IMR-90 (cell line): ENCODE measurements around the gene TRIM44.

Experiments
- BHLHE40 ChIP-seq: fragments of 150-350 bp; IDR thresholded peaks from 2 replicates; pipeline ENCODE4 v1.6.1; 2016; ENCODE audit warnings: mild to moderate bottlenecking, low read depth, low read length
- CEBPB ChIP-seq: IDR thresholded peaks from 2 replicates; pipeline ENCODE4 v1.6.1; 2012; ENCODE audit warnings: low read depth, low read length, improper control_type of control experiment
- FOS ChIP-seq: fragments of 150-350 bp; IDR thresholded peaks from 2 replicates; pipeline ENCODE4 v1.6.1; 2016; ENCODE audit warnings: low read depth, low read length
- NFE2L2 ChIP-seq: fragments of 150-350 bp; IDR thresholded peaks from 2 replicates; pipeline ENCODE4 v1.6.1; 2016; ENCODE audit warnings: low read depth, mild to moderate bottlenecking, low read length
- POLR2A ChIP-seq: IDR thresholded peaks from 2 replicates; pipeline ENCODE4 v1.6.1; 2012; ENCODE audit warnings: mild to moderate bottlenecking, low read depth, low read length
- RCOR1 ChIP-seq: IDR thresholded peaks from 2 replicates; pipeline ENCODE4 v1.6.1; 2012; ENCODE audit warnings: mild to moderate bottlenecking, low read length, improper control_type of control experiment; ENCODE audit not compliant: insufficient replicate concordance
- TF ChIP-seq, protein P1 (sequence below): conservative IDR thresholded peaks from 2 replicates; pipeline ENCODE4 v1.5.1; 2012; ENCODE audit warnings: mild to moderate bottlenecking, low read depth, low read length, improper control_type of control experiment

DNA sequence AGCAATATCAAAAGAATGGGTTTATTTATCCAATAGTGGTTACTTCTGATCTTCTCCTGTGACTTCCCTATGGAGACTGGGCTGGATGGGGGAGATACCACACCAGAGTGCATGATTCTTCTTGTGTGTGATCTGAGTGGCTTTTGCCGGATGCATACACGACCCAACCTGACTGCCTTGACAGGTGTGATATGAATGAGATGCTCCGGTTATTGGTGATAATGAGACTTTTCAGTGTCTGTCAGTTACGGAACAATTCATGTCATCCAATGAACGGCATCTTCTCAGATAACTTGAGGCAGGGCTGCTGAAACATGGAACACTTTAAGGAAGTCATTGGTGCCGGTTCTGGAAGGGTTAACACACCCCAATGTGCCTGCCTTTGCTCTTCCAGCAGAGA is 26.6 kb upstream of the TRIM44 start:
- no peak for TF ChIP-seq POLR2A
- TF ChIP-seq FOS, result no peak
- TF ChIP-seq, protein P1, sequence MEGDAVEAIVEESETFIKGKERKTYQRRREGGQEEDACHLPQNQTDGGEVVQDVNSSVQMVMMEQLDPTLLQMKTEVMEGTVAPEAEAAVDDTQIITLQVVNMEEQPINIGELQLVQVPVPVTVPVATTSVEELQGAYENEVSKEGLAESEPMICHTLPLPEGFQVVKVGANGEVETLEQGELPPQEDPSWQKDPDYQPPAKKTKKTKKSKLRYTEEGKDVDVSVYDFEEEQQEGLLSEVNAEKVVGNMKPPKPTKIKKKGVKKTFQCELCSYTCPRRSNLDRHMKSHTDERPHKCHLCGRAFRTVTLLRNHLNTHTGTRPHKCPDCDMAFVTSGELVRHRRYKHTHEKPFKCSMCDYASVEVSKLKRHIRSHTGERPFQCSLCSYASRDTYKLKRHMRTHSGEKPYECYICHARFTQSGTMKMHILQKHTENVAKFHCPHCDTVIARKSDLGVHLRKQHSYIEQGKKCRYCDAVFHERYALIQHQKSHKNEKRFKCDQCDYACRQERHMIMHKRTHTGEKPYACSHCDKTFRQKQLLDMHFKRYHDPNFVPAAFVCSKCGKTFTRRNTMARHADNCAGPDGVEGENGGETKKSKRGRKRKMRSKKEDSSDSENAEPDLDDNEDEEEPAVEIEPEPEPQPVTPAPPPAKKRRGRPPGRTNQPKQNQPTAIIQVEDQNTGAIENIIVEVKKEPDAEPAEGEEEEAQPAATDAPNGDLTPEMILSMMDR, result no peak
- TF ChIP-seq RCOR1, result no peak
- no peak for TF ChIP-seq BHLHE40
- no peak for TF ChIP-seq NFE2L2
- no peak for TF ChIP-seq CEBPB
